Measurements from ENCODE around the gene PKN3. TPM values are rescaled to one million over a fixed set of nuclear protein-coding genes. Genes with fewer than 3 reads are reported as not detected.
"Not testable (repeated sequence)": the region's sequence is repeated elsewhere in the genome, so short reads cannot be mapped to it uniquely, and the experiment has no call there.

PKN3 gene
- polyA plus RNA-seq, 4 donors: 6.9 to 15.6 (median 12.5) TPM

DNA sequence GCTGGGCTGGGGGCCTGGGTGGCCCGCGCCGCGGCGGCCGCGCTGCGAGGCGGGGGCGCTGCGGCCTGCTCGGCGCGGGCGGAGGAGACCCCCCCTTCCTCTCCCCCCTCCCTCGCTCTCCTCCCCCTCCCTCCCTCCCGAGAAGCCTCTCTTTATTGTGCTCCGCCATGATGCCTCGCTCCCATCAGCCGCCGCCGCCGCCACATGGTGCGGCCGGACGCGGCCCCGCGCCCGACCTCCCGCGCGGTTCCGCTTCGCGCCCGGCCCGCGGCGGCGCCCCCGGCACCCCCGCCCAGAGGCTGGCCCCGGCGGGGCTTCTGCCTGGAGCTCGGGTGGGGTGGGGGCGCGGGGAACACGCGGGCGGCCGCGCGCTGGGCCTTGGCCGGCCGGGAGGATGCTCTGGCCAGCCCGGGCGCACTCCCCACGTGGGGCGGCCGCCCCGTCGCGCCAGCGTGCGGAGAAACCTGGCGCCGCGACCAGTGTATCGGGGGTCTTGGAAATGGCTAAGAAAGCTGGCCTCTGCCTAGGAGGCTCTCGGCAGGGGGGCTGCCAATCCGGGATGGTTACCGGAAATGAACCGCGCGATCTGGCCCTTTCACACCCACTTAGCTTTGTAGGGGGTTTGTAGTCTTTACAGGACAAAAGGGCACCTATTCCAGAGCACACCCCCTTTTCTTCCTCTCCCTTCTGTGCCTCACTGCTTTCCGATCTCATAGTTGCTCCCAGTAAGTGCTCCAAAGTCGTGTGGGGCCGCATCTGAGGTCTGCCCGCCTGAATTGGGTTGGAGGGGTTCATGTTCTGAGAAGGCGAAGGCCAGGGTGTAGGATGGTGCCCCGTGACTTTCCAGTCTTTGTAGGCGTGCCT lies 12.3 kb upstream of the PKN3 start:
- no peak for DNase-seq (ENCODE audit: low read depth in 4 of 4, low spot score in 2 of 4)

DNA sequence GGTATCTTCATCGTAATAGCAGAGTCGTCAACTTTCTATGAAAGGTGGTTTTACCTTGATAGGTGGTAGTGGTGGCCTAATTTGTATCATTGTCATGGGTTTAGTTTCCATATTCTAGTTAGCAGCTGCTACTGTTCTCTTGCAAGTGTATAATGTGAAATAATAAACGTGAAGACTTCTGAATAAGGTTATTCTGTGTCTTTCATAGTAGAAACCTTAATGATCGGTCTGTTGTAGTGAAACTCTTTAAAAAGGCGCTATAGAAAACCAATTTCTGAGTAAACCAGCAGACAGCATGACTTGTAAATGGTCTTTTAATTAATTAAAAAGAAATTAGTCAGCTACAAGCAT lies 11.6 kb upstream of the PKN3 start:
- no peak for DNase-seq (ENCODE audit: low read depth in 4 of 4, low spot score in 2 of 4)

DNA sequence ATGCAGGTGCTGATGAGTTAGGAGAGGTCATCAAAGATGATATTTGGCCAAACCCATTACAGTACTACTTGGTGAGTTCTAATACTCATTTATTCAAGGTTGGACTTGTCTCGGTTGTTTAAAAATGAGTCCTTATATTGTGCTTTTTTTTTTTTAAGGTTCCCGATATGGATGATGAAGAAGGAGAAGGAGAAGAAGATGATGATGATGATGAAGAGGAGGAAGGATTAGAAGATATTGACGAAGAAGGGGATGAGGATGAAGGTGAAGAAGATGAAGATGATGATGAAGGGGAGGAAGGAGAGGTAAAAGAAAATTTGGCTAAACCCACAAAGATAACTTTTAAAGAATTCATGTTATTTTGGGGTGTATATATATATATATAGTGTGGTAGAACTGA lies 8.6 kb upstream of the PKN3 start:
- not testable (repeated sequence) for DNase-seq (ENCODE audit: low read depth in 4 of 4, low spot score in 2 of 4)

DNA sequence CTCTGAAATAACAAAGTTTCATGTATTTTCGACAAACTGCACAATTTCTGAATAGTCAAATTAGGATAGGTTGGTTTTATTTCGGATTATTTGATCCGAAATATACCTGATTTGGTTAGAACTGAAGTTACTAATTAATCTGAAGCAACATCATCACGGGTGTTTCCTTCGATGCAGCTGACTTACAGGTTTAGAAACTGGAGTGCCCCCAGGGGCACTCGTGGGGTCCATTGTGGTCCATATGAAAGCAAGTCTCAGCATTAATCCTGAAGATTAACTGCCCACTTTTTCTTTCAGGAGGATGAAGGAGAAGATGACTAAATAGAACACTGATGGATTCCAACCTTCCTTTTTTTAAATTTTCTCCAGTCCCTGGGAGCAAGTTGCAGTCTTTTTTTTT lies 8.0 kb upstream of the PKN3 start:
- no peak for DNase-seq (ENCODE audit: low read depth in 4 of 4, low spot score in 2 of 4)

DNA sequence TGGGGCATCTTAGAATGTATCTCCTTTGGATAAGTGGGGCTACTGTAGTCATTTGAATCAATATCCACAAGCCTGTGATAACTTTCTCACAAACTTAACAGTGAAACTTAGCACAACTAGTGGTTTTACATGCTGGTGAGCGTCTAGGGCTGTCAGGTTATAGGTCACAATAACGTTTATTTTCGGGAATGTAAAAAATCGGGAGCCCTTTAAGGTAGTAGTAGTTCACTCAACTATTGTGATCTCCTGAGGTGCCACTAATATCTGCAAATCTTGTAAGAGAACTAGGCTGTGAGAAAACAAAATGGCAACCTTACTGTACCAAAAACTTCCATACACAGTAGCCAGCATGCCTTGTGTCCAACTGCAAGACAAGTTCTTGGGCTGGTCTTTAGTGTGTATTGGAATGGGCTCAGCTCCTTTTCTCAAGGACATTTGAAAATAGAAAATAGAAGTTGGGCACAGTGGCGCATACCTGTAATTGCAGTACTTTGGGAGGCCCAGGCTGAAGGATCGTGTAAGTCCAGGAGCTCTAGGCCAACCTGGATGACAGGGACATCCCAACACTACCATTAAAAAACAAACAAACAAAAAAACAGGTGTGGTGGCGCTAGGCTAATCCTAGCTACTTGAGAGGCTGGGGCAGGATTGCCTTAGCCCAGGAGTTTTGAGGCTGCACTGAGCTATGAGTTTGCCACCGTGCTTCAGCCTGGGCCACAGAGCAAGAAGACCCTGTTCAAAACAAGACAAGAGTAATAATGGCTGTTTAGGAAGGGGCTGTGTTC lies 5.2 kb upstream of the PKN3 start:
- no peak for DNase-seq (ENCODE audit: low read depth in 4 of 4, low spot score in 2 of 4)

DNA sequence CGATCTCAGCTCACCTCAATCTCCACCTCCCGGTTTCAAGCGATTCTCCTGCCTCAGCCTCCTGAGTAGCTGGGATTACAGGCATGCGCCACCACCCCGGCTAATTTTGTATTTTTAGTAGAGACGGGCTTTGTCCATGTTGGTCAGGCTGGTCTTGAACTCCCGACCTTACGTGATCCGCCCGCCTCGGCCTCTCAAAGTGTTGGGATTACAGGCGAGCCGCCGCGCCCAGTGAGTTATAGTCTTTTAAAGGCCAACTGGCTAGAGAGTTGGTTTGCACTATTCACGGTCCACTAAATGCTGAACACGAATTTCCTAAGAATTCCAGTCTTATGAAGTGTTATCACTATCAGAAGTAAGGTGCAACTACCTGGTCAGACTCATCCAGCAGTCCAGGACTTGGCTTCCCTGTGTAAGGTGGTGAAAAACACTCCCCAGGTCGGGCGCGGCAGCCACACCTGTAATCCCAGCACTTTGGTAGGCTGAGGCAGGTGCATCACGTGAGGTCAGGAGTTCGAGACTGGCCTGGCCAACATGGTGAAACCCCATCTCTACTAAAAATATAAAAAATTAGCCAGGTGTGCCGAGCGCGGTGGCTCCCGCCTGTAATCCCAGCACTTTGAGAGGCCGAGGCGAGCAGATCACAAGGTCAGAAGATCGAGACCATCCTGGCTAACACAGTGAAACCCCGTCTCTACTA lies 3.1 kb upstream of the PKN3 start:
- not testable (repeated sequence) for DNase-seq (ENCODE audit: low read depth in 4 of 4, low spot score in 2 of 4)

DNA sequence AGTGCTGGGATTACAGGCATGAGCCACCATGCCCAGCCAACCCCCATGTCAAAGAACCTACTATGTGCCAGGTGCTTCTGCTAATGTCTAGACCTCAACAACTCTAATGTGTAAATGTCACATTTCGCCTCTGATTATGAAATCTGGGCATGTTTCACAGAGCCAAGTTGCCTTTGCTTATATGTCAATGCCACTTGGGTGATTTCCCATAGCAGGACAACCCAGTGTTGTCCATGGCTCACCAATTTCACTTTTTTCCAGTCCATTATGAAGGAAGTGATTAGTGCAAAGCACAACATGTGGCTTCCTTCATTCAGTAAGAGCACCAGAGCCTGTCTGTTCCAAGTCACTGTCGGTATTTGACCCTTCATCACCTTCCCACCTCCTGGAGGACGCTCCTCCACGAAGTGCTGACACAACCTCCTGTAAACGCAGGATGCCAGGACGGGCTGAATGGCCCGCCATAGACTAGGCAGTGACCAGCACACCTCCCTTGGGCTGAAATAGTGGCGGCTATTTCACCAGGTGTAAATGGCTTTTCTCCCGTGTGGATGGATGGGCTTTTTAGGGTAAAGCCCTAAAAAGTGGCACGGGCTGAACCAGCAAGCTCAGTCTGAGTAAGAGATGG lies 962 bp upstream of the PKN3 start:
- no peak for DNase-seq (ENCODE audit: low read depth in 4 of 4, low spot score in 2 of 4)

DNA sequence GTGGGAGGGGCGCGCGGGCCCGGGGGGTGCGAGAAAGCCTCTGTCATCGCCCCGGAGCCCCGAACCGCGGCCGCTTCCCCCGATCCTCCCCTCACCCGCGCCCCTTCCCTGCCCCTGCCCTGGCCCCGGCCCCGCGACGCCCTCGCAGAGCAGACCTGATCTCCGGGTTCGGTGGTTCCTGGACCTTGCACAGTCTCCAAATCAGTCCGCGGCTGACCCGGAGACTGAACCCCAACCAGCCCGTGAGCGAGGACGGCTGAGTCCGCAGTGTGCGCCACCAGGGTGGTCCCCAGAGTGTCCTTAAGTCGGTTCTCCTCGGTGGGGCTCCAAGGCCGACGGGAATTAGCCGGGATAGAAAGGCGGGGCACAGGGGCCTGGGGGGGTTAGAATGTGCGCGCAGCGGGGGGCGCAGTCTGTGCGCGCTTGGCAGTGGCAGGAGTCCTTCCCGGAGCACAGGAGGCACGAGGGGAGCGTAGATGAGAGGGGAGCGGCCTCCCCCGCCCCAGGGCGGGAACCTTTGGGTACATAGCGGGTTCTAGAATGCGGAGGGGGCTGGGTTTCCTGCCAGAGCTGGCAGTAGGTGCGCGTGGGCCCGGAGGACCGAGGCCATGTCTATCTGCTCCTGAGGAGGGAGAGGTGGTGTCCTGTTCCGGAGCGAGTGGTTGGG lies 779 bp downstream of the PKN3 start:
- no peak for DNase-seq (ENCODE audit: low read depth in 4 of 4, low spot score in 2 of 4)

DNA sequence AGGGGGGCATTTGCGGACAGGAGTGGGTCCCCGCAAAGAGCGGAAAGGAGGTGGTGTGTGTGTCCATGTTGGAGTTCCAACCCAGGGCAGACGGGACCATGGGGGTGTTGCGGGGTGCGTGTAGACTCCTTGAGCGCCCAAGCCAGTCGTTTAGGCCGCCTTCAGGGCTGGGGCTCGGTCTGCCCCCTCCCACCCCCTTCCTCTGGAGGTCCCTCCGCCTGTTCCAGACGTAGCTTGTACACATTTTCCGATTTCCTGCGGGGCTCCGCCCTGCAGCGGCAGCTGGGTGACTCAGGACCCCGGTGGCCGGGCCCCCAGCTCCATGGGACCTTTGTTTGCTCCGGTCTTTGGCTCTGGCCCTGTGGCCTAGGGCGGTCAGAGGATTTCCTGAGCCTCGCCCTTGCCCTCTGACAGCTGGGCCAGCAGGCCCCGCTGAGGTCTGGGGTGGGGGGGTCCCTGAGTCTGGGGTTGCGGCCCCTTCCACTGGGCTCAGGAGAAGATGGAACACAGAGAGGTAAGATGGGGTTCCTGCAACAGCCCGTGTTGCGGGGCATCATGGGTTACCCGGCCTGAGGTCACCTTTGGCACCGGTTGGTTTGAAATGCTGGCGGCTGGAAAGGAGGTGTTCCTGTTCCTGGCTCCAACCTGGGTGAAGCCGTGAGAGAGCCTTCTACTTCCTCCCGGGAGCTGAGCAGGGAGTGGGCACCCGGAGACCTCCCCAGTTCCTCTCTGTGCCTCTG lies 1.5 kb downstream of the PKN3 start:
- DNase-seq (ENCODE audit: low read depth in 4 of 4, low spot score in 2 of 4): no peak

DNA sequence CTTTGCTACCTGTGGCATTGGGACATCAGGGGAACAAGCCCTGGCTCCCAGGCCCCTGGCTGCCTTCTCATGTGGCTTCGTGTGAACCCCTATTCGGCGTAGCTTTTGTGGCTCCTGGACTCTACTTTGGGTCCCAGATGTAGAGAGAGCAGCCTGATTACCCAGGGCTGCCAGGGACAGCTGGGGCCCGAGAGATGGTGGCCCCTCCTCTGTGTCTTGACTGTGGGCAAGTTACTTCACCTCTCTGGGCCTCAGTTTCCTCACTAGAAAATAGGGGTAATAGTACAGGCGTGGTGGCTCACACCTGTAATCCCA lies 2.0 kb downstream of the PKN3 start:
- DNase-seq (ENCODE audit: low read depth in 4 of 4, low spot score in 2 of 4): no peak

DNA sequence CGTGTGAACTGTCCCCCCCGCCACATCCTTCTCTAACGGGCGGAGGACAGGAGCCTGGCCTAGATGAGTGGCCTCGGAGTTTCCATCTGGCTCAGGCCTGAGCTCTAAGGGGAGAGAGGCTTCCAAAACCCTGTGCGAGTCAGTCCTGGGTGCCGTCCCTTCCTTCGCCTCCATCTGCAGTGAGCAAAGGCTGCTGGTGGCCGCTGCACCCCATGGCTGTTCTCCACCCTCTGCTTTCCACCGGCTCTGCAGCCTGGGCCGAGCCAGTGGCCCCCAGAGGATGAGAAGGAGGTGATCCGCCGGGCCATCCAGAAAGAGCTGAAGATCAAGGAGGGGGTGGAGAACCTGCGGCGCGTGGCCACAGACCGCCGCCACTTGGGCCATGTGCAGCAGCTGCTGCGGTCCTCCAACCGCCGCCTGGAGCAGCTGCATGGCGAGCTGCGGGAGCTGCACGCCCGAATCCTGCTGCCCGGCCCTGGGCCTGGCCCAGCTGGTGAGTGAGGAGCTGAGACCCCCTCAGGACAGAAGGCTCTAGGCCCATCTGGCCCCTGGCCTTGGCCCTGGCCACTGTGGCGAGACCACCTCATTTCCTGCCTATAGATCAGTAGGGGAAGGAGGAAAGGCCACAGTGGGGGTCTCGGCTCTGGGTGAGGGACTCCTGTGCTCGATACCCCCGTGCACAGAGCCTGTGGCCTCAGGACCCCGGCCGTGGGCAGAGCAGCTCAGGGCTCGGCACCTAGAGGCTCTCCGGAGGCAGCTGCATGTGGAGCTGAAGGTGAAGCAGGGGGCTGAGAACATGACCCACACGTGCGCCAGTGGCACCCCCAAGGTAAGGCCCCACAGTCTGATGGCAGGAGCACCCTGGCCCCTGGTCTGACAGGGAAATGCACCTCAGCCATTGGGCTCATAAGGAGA lies 3.0 kb downstream of the PKN3 start:
- DNase-seq (ENCODE audit: low read depth in 4 of 4, low spot score in 2 of 4): no peak

DNA sequence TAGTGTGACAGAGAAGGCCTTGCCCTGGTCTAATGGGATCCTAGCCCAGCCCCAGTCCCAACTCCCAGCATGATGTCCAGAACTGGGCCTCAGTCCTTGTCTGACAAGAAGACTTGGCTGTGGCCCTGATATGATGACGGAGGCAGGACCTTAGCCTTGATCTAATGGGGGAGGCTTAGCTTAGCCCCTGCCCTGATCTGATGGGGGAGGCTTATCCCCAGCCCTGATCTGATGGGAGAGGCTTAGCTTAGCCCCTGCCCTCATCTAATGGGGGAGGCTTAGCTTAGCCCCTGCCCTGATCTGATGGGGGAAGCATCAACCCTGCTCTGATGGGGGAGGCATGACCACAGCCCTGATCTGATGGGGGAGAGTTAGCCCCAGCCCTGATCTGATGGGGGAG lies 3.7 kb downstream of the PKN3 start:
- DNase-seq (ENCODE audit: low read depth in 4 of 4, low spot score in 2 of 4): no peak

DNA sequence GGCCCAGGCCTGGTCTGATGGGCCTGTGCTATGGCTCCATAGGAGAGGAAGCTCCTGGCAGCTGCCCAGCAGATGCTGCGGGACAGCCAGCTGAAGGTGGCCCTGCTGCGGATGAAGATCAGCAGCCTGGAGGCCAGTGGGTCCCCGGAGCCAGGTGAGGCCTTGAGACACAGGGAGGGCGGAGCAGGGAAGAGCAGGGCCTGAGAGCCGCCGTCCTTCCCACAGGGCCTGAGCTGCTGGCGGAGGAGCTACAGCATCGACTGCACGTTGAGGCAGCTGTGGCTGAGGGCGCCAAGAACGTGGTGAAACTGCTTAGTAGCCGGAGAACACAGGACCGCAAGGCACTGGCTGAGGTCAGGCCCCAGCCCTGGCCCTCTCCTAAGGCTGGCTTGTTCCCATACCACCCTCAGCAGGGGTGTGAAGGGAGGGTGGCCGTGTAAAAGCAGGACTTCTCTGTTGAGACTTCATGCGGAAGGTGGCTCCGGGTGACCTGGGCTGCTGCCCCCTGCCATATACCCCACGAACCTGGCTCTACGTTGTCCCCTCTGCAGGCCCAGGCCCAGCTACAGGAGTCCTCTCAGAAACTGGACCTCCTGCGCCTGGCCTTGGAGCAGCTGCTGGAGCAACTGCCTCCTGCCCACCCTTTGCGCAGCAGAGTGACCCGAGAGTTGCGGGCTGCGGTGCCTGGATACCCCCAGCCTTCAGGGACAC lies 4.5 kb downstream of the PKN3 start:
- no peak for DNase-seq (ENCODE audit: low read depth in 4 of 4, low spot score in 2 of 4)

DNA sequence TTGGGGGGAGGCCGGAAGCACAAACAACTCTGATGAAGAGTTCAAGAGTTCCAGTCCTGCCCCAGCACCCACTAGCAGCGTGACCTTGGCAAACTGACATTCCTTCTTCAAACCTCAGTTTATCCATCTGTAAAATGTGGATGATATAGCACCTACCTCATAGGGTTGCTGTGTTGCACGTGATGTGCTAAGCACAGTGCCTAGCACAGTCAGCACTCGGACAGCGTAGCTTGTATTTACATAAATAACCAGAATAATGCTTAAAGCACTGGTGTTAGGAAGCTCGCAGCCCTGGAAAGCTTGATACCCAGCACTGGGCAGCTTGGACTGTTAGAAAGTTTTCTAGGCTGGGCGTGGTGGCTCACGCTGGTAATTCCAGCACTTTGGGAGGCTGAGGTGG lies 5.1 kb downstream of the PKN3 start:
- no peak for DNase-seq (ENCODE audit: low read depth in 4 of 4, low spot score in 2 of 4)

DNA sequence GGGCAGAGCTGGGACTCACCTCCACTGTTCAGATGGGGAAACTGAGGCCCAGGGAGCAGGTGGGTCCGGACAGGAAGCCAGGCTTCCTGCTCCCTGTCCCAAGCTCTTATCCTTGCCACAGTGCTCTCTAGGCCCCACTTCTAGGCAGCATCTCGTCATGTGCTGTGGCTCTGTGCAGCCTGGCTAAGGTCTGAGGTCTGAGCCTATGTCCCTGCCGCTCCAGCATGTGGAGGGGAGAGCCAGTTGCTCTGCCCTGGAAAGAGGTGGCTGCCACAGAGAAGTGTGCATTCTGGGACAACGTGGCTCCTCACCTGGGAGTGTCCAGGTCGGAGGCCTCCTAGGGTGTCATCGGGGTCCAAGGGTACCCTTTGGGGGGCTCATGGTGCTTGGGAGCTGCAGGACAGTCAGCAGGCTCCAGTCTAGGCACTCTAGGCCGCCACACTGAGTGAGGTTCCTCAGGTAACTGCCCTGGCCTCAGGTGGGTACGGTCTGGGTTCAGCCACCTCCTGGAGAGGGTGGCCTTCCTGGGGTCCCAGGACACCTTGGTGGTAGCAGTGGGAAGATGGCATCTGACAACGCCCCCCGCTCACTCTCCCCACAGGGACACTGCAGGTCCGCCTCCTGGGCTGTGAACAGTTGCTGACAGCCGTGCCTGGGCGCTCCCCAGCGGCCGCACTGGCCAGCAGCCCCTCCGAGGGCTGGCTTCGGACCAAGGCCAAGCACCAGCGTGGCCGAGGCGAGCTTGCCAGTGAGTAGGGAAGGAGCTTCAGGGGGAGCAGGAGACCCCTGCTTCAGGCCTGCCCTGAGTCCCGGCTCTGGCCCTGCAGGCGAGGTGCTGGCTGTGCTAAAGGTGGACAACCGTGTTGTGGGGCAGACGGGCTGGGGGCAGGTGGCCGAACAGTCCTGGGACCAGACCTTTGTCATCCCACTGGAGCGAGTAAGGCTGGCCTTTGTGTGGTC lies 10.4 kb downstream of the PKN3 start:
- no peak for DNase-seq (ENCODE audit: low read depth in 4 of 4, low spot score in 2 of 4)

DNA sequence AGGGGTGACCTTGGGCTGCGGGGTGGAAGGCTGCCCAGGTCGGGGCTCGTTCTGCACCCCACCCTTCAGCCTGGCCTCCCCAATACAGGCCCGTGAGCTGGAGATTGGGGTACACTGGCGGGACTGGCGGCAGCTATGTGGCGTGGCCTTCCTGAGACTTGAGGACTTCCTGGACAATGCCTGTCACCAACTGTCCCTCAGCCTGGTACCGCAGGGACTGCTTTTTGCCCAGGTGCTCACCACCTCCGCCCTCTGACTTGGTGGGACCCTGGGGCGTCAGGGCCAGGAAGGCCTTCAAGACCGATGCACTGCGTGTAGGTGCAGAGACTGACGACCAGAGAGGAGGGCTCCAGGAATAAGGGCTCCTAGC lies 11.1 kb downstream of the PKN3 start:
- no peak for DNase-seq (ENCODE audit: low read depth in 4 of 4, low spot score in 2 of 4)

DNA sequence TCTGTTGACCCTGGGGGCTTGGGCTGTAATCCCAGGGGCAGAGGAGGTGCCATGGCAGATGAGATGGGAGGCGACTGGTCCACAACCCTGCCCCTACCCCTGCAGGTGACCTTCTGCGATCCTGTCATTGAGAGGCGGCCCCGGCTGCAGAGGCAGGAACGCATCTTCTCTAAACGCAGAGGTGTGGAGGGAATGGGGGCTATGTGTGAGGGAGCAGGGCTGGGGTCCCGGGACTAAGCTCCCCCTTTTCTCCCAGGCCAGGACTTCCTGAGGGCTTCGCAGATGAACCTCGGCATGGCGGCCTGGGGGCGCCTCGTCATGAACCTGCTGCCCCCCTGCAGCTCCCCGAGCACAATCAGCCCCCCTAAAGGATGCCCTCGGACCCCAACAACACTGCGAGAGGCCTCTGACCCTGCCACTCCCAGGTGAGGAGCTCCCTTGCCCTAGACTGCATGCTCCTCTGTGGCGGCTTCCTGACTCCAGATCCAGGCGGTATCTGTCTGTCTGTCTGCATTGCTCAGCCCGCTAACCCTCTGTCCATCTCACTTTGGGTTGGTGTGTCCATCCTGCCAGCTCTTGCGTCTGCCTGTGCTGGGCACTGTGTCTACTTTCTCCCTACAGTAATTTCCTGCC lies 11.8 kb downstream of the PKN3 start:
- no peak for DNase-seq (ENCODE audit: low read depth in 4 of 4, low spot score in 2 of 4)

Data from left renal cortex interstitium (tissue), 4 donors.